ENCODE results near the gene GMDS. TPM values are rescaled to one million over a fixed set of nuclear protein-coding genes. Genes with fewer than 3 reads are reported as not detected.

GMDS gene
- total and polyA plus RNA-seq, 2 experiments from 2014 or later, result 30.1 to 36.5 TPM

- TF ChIP-seq ZNF331 (CRISPR knock-in tag; IDR thresholded peaks at IDR 0.05; ENCODE audit: low read depth) (no peak), STAT1 (IDR thresholded peaks at IDR 0.05; ENCODE audit: unreplicated experiment) (no peak), ZNF462 (CRISPR knock-in tag; IDR thresholded peaks at IDR 0.05) (no peak), NANOG (IDR thresholded peaks at IDR 0.05; ENCODE audit: borderline replicate concordance) (no peak), EZH2 (IDR thresholded peaks at IDR 0.05; ENCODE audit: low read depth, unreplicated experiment) (no peak), ZNF114 (CRISPR knock-in tag; IDR thresholded peaks at IDR 0.05) (no peak), POLR2AphosphoS5 (IDR thresholded peaks at IDR 0.05; ENCODE audit: low read depth) (no peak), EZH2phosphoT487 (IDR thresholded peaks at IDR 0.05; ENCODE audit: unreplicated experiment) (no peak), CREB1 (CRISPR knock-in tag; IDR thresholded peaks at IDR 0.05; ENCODE audit: low read depth) (no peak), JUNB (IDR thresholded peaks at IDR 0.05; ENCODE audit: unreplicated experiment) (no peak), ETS1 (IDR thresholded peaks at IDR 0.05) (no peak)
- TF ChIP-seq, protein P1, sequence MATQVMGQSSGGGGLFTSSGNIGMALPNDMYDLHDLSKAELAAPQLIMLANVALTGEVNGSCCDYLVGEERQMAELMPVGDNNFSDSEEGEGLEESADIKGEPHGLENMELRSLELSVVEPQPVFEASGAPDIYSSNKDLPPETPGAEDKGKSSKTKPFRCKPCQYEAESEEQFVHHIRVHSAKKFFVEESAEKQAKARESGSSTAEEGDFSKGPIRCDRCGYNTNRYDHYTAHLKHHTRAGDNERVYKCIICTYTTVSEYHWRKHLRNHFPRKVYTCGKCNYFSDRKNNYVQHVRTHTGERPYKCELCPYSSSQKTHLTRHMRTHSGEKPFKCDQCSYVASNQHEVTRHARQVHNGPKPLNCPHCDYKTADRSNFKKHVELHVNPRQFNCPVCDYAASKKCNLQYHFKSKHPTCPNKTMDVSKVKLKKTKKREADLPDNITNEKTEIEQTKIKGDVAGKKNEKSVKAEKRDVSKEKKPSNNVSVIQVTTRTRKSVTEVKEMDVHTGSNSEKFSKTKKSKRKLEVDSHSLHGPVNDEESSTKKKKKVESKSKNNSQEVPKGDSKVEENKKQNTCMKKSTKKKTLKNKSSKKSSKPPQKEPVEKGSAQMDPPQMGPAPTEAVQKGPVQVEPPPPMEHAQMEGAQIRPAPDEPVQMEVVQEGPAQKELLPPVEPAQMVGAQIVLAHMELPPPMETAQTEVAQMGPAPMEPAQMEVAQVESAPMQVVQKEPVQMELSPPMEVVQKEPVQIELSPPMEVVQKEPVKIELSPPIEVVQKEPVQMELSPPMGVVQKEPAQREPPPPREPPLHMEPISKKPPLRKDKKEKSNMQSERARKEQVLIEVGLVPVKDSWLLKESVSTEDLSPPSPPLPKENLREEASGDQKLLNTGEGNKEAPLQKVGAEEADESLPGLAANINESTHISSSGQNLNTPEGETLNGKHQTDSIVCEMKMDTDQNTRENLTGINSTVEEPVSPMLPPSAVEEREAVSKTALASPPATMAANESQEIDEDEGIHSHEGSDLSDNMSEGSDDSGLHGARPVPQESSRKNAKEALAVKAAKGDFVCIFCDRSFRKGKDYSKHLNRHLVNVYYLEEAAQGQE (IDR thresholded peaks at IDR 0.05; ENCODE audit: unreplicated experiment), result no peak
- TF ChIP-seq, protein P2, sequence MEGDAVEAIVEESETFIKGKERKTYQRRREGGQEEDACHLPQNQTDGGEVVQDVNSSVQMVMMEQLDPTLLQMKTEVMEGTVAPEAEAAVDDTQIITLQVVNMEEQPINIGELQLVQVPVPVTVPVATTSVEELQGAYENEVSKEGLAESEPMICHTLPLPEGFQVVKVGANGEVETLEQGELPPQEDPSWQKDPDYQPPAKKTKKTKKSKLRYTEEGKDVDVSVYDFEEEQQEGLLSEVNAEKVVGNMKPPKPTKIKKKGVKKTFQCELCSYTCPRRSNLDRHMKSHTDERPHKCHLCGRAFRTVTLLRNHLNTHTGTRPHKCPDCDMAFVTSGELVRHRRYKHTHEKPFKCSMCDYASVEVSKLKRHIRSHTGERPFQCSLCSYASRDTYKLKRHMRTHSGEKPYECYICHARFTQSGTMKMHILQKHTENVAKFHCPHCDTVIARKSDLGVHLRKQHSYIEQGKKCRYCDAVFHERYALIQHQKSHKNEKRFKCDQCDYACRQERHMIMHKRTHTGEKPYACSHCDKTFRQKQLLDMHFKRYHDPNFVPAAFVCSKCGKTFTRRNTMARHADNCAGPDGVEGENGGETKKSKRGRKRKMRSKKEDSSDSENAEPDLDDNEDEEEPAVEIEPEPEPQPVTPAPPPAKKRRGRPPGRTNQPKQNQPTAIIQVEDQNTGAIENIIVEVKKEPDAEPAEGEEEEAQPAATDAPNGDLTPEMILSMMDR (conservative IDR thresholded peaks at IDR 0.05; ENCODE audit: low read depth in 2 of 2), result no peak
- no peak overlapping the region for H3K27ac ChIP-seq (ENCODE audit: low read depth)
- H3F3A ChIP-seq (replicated peaks; ENCODE audit: low read depth), result no peaks in the 10 kb centered on the region
- H3K27ac Mint-ChIP-seq, result no peak overlapping the region
- peaks cover 29% of the 10 kb centered on the region for H3K4me1 Mint-ChIP-seq
- no peak overlapping the region for H3K4me3 Mint-ChIP-seq
- H4K20me1 ChIP-seq (replicated peaks; ENCODE audit: insufficient read depth), result no peaks in the 10 kb centered on the region; the same call in 1 of the 2 replicates
- H3K4me1 ChIP-seq (ENCODE audit: insufficient read depth), result peaks cover 20% of the 10 kb centered on the region
- H3K9me3 Mint-ChIP-seq, result no peaks in the 10 kb centered on the region
- H3K4me2 ChIP-seq, result no peak overlapping the region
- no peaks in the 10 kb centered on the region for H3K27me3 Mint-ChIP-seq (ENCODE audit: insufficient read depth, low read depth, poor library complexity)
- H3K79me2 ChIP-seq (replicated peaks; ENCODE audit: insufficient read depth), result no peaks in the 10 kb centered on the region
- H3K36me3 Mint-ChIP-seq (ENCODE audit: low read depth), result no peaks in the 10 kb centered on the region
- H2AFZ ChIP-seq, result no peak overlapping the region
- H3K27me3 ChIP-seq (ENCODE audit: insufficient read depth), result no peaks in the 10 kb centered on the region
- DNase-seq (ENCODE audit: low spot score) (no peak), ATAC-seq (no peak)
- no peaks in the 10 kb centered on the region for H3K36me3 ChIP-seq (ENCODE audit: insufficient read depth)
- no peaks in the 10 kb centered on the region for H3K9me2 ChIP-seq (ENCODE audit: insufficient read depth)
- no peak overlapping the region for H3K4me3 ChIP-seq
Measured at GRCh38 chr6:1853761-1854160, 391.6 kb downstream of the GMDS start.
